EL (cell line): Measurements from ENCODE around the gene SURF4.
A peak's percentile ranks its signal among the peaks of the same experiment; 100 is the strongest.
"Not testable (repeated sequence)": the region's sequence is repeated elsewhere in the genome, so short reads cannot be mapped to it uniquely, and the experiment has no call there.

Experiments
- DNase-seq: peaks from one replicate; pipeline ENCODE4 v3.0.0-alpha.2; 2016

Gene SURF4

GRCh38 chr9:133351526-133351907, 24.3 kb downstream of the SURF4 start:
- DNase-seq: no peak

GRCh38 chr9:133349965-133350616, 25.8 kb downstream of the SURF4 start:
- DNase-seq: no peak

- DNase-seq: no peak
These were observed 26.9 kb downstream of the SURF4 start for GRCh38 chr9:133348718-133349573.

- DNase-seq: peak; percentile 97
These were observed 27.7 kb downstream of the SURF4 start, which contains the start of the genes MED22 and RPL7A for GRCh38 chr9:133347985-133348717. MED22 (minus strand) TSS chr9:133348131; CDS start chr9:133346662, 1,469 bp downstream. RPL7A (plus strand) TSS chr9:133348218; CDS start chr9:133348244, 26 bp downstream.

GRCh38 chr9:133347515-133347984, 28.3 kb downstream of the SURF4 start:
- no peak for DNase-seq

GRCh38 chr9:133346021-133346785, 29.7 kb downstream of the SURF4 start:
- DNase-seq: no peak

- DNase-seq: no peak
These were observed 30.3 kb downstream of the SURF4 start for GRCh38 chr9:133345596-133345995.

GRCh38 chr9:133344979-133345378, 30.9 kb downstream of the SURF4 start:
- DNase-seq: no peak

- no peak for DNase-seq
These were observed 31.8 kb downstream of the SURF4 start for GRCh38 chr9:133344071-133344470.

GRCh38 chr9:133342570-133342969, 33.3 kb downstream of the SURF4 start:
- no peak for DNase-seq

GRCh38 chr9:133342069-133342406, 33.8 kb downstream of the SURF4 start:
- no peak for DNase-seq

- no peak for DNase-seq
These were observed 34.3 kb downstream of the SURF4 start for GRCh38 chr9:133341369-133342068.

GRCh38 chr9:133340916-133341315, 34.9 kb downstream of the SURF4 start:
- no peak for DNase-seq

- no peak for DNase-seq
These were observed 35.6 kb downstream of the SURF4 start for GRCh38 chr9:133340256-133340655.

GRCh38 chr9:133339641-133340040, 36.2 kb downstream of the SURF4 start:
- DNase-seq: no peak

GRCh38 chr9:133335924-133336811, 39.7 kb downstream of the SURF4 start, which contains the start of gene SURF6:
SURF6 (minus strand) TSS chr9:133336188; CDS start chr9:133336132, 56 bp downstream.
- peak; percentile 90 for DNase-seq

GRCh38 chr9:133334888-133335287, 41.0 kb downstream of the SURF4 start:
- DNase-seq: not testable (repeated sequence)

- no peak for DNase-seq
These were observed 41.7 kb downstream of the SURF4 start for GRCh38 chr9:133334161-133334560.

GRCh38 chr9:133333566-133333965, 42.3 kb downstream of the SURF4 start:
- DNase-seq: no peak

- no peak for DNase-seq
These were observed 42.8 kb downstream of the SURF4 start for GRCh38 chr9:133333011-133333410.

- no peak for DNase-seq
These were observed 43.5 kb downstream of the SURF4 start for GRCh38 chr9:133332381-133332730.
